GM23248 (cell line): ENCODE measurements around the gene GAREM1. TPM values are rescaled to one million over a fixed set of nuclear protein-coding genes. Genes with fewer than 3 reads are reported as not detected.

Experiments used
- DNase-seq: peaks from one replicate; pipeline ENCODE4 v3.0.0-alpha.2; 2015
- H2AFZ ChIP-seq: fragments of 200-600 bp; sonication (generic); 2 replicates; pipeline ENCODE4 v1.6.1; 2016; ENCODE audit warnings: antibody characterized with exemption
- H3F3A ChIP-seq: fragments of 200-600 bp; sonication (generic); 2 replicates; pipeline ENCODE4 v1.6.1; 2016; ENCODE audit warnings: mild to moderate bottlenecking, antibody characterized with exemption, mixed run types; ENCODE audit not compliant: insufficient read depth
- H3K27ac ChIP-seq: fragments of 200-600 bp; sonication (generic); 2 replicates; pipeline ENCODE4 v1.5.1; 2016; ENCODE audit warnings: mild to moderate bottlenecking
- H3K27me3 ChIP-seq: fragments of 200-600 bp; sonication (generic); replicated peaks from 2 replicates; pipeline ENCODE4 v1.6.1; 2016; ENCODE audit warnings: mild to moderate bottlenecking; ENCODE audit not compliant: insufficient read depth
- H3K36me3 ChIP-seq: fragments of 200-600 bp; sonication (generic); 2 replicates; pipeline ENCODE4 v1.6.1; 2016; ENCODE audit warnings: low read depth, mild to moderate bottlenecking
- H3K4me1 ChIP-seq: fragments of 200-600 bp; sonication (generic); 2 replicates; pipeline ENCODE4 v1.6.1; 2016; ENCODE audit warnings: mild to moderate bottlenecking; ENCODE audit not compliant: insufficient read depth
- H3K4me2 ChIP-seq: fragments of 200-600 bp; sonication (generic); one replicate; pipeline ENCODE4 v1.6.1; 2016; ENCODE audit warnings: mild to moderate bottlenecking; ENCODE audit not compliant: unreplicated experiment
- H3K4me3 ChIP-seq: fragments of 200-600 bp; sonication (generic); 2 replicates; pipeline ENCODE4 v1.5.1; 2016; ENCODE audit warnings: mild to moderate bottlenecking
- H3K79me2 ChIP-seq: fragments of 200-600 bp; sonication (generic); 2 replicates; pipeline ENCODE4 v1.6.1; 2016; ENCODE audit warnings: mild to moderate bottlenecking; ENCODE audit not compliant: insufficient read depth
- H3K9ac ChIP-seq: fragments of 200-600 bp; sonication (generic); 2 replicates; pipeline ENCODE4 v1.6.1; 2016; ENCODE audit warnings: mild to moderate bottlenecking
- H3K9me2 ChIP-seq: fragments of 200-600 bp; sonication (generic); 2 replicates; pipeline ENCODE4 v1.6.1; 2016; ENCODE audit warnings: mixed run types, mild to moderate bottlenecking, moderate library complexity; ENCODE audit not compliant: insufficient read depth
- H3K9me3 ChIP-seq: fragments of 200-600 bp; sonication (generic); one replicate; pipeline ENCODE4 v1.6.1; 2017; ENCODE audit warnings: low read depth
- H4K20me1 ChIP-seq: fragments of 200-600 bp; sonication (generic); 2 replicates; pipeline ENCODE4 v1.6.0; 2016; ENCODE audit not compliant: insufficient read depth
- EZH2 ChIP-seq: fragments of 200-600 bp; sonication (generic); IDR thresholded peaks from 2 replicates; pipeline ENCODE4 v1.6.1; 2018; ENCODE audit warnings: antibody characterized with exemption, mild to moderate bottlenecking; ENCODE audit not compliant: insufficient read depth, poor library complexity, severe bottlenecking
- EZH2phosphoT487 ChIP-seq: fragments of 200-600 bp; sonication (generic); IDR thresholded peaks from 2 replicates; pipeline ENCODE4 v1.6.1; 2018; ENCODE audit warnings: antibody characterized with exemption, moderate library complexity, mild to moderate bottlenecking, low read depth; ENCODE audit not compliant: insufficient read depth
- WGBS, 2 experiments: methylation state at CpG; one replicate each; pipeline ENCODE4 v1.1.6; 2015 to 2017; ENCODE audit warnings: low lambda C conversion rate in 2 of 2, low coverage in 1 of 2; ENCODE audit errors: missing lambda C conversion rate in 2 of 2; 5-methylcytosine and 5-hydroxymethylcytosine counted together
- in situ Hi-C: fragments of 300-500 bp; cut with MboI; formaldehyde crosslinking; loops from 2 replicates; pipeline ENCODE4 v1.15.0; 2020
- polyA plus RNA-seq: library from polyadenylated mRNA; unstranded; fragments of >200 nt; fragmentation: Nextera tagmentation; extraction: Ambion mirVana; gene quantifications from 2 replicates; pipeline ENCODE4 v1.2.1, GENCODE V29; 2016
- total RNA-seq: library from RNA; depleted of rRNA; stranded (reverse); fragments of >200 nt; shearing (Covaris generic); gene quantifications from 2 replicates; pipeline ENCODE4 v1.2.3, GENCODE V29; 2014; rRNA removed

GAREM1 gene
- 0.51 and 1.2 TPM in 2 replicates for total RNA-seq
- polyA plus RNA-seq = 0.19 and 0.30 TPM in 2 replicates

GRCh38 chr18:32470714-32471633 is at the start of gene GAREM1:
Gene GAREM1, minus strand, starts transcription at chr18:32470882. Its CDS starts 454 bp downstream, at chr18:32470428.
- Histone ChIP-seq H3K9ac (peak within 1 kb of the TSS; percentile 59), H3K27ac (no peak within 1 kb of the TSS), H3K4me3 (peak within 1 kb of the TSS; percentile 80), H3K9me2 (no peaks in the 10 kb centered on the region), H3K4me2 (peak within 1 kb of the TSS; percentile 84), H3K4me1 (no peaks in the 10 kb centered on the region), H3K79me2 (no peaks in the 10 kb centered on the region), H3K9me3 (no peaks in the 10 kb centered on the region), H4K20me1 (no peaks in the 10 kb centered on the region), H3K27me3 (peaks cover 3% of the 10 kb centered on the region; the same call in 1 of the 2 replicates), H2AFZ (peak within 1 kb of the TSS; percentile 86), H3K36me3 (no peaks in the 10 kb centered on the region), H3F3A (peaks cover 5% of the 10 kb centered on the region; the same call in 1 of the 2 replicates)
- peak; percentile 97 for DNase-seq
- WGBS, 2 experiments = 16 to 21% methylated on average over 46 to 67 of the region's 82 CpGs
- in situ Hi-C loops = no loop called here
- no peak for TF ChIP-seq EZH2

- no peaks in the 10 kb centered on the region for H3K79me2 ChIP-seq
- H3K4me1 ChIP-seq = no peaks in the 10 kb centered on the region
- peak; percentile 1 for DNase-seq
- no peaks in the 10 kb centered on the region for H3K9me3 ChIP-seq
- H3K27ac ChIP-seq = no peak overlapping the region
- TF ChIP-seq EZH2 = no peak
- TF ChIP-seq EZH2phosphoT487 = no peak
- H3F3A ChIP-seq = no peaks in the 10 kb centered on the region
- H3K4me3 ChIP-seq = no peak overlapping the region
- no peaks in the 10 kb centered on the region for H3K9me2 ChIP-seq
- H2AFZ ChIP-seq = no peak overlapping the region
- no peak overlapping the region for H3K4me2 ChIP-seq
- H3K9ac ChIP-seq = no peak overlapping the region
- WGBS, 2 experiments = 47 to 52% methylated on average over 7 of the region's 7 CpGs
- in situ Hi-C loops = no loop called here
- no peaks in the 10 kb centered on the region for H4K20me1 ChIP-seq
- H3K36me3 ChIP-seq = no peaks in the 10 kb centered on the region
- no peaks in the 10 kb centered on the region for H3K27me3 ChIP-seq
Observed at GRCh38 chr18:32511147-32511546, 40.5 kb upstream of the GAREM1 start.

GRCh38 chr18:32509111-32509510 is 38.4 kb upstream of the GAREM1 start:
- Histone ChIP-seq H3K4me3 (no peak overlapping the region), H2AFZ (no peak overlapping the region), H3F3A (no peaks in the 10 kb centered on the region), H3K4me1 (no peaks in the 10 kb centered on the region), H3K9me2 (no peaks in the 10 kb centered on the region), H4K20me1 (no peaks in the 10 kb centered on the region), H3K27me3 (no peaks in the 10 kb centered on the region), H3K36me3 (no peaks in the 10 kb centered on the region), H3K27ac (no peak overlapping the region), H3K4me2 (no peak overlapping the region), H3K9ac (no peak overlapping the region), H3K79me2 (no peaks in the 10 kb centered on the region), H3K9me3 (no peaks in the 10 kb centered on the region)
- in situ Hi-C loops = no loop called here
- DNase-seq = no peak
- WGBS, 2 experiments = 35 to 38% methylated on average over 3 of the region's 3 CpGs
- TF ChIP-seq EZH2phosphoT487 (no peak), EZH2 (no peak)

- Histone ChIP-seq H3K36me3 (no peaks in the 10 kb centered on the region), H2AFZ (no peak overlapping the region), H3K9me2 (no peaks in the 10 kb centered on the region), H3K4me3 (no peak overlapping the region), H3K4me1 (no peaks in the 10 kb centered on the region), H3K27ac (no peak overlapping the region), H3K9ac (no peak overlapping the region), H3K4me2 (no peak overlapping the region), H3K9me3 (no peaks in the 10 kb centered on the region), H4K20me1 (no peaks in the 10 kb centered on the region), H3K27me3 (no peaks in the 10 kb centered on the region), H3K79me2 (no peaks in the 10 kb centered on the region), H3F3A (no peaks in the 10 kb centered on the region)
- TF ChIP-seq EZH2 (no peak), EZH2phosphoT487 (no peak)
- in situ Hi-C loops = no loop called here
- DNase-seq = no peak
- WGBS, 2 experiments = 0 to 12% methylated on average over 1 of the region's 1 CpG
Observed at GRCh38 chr18:32507093-32507492, 36.4 kb upstream of the GAREM1 start.
